Umbilical cord (tissue), 2 donors: ENCODE measurements around the gene ARL16. TPM values are rescaled to one million over a fixed set of nuclear protein-coding genes. Genes with fewer than 3 reads are reported as not detected.

ENCODE experiments used
- DNase-seq: peaks from one replicate; pipeline ENCODE4 v3.0.0-alpha.2; 2015; ENCODE audit warnings: low spot score
- total RNA-seq: library from RNA; depleted of rRNA; stranded (reverse); fragments of >200 nt; gene quantifications from one replicate; pipeline ENCODE4 v1.2.3, GENCODE V29; 2014; ENCODE audit warnings: low replicate concordance; ENCODE audit not compliant: insufficient read depth

The ARL16 gene
- total RNA-seq, 1 donor from 2014 or later: 21.2 TPM

DNA sequence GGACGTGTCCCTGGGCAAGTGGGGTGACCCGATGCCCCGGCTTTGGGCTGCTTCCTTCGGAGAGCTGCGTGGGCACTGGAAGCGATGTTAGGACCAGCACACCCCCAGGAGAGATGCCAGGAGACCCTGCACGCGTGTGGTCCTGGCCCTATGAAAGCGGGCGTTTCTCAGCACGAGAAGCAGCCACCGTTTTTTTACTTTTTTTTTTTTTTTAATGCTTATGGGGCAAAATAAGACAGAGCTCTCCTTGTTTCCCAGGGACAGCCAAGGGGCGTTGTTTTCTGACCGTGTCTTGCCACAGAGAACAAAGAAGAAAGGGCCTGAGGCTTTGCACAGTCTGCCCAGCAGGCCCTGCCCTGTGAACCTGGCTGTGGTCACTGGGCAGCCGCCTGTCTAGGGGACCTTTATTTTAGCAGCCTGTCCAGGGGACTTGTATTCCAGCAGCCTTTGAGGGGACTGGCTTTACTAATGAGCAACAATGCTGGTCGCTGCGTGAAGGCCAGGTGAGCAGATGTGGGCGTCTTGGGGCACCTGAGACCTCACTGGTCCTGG, 29.5 kb upstream of the ARL16 start:
- no peak for DNase-seq

DNA sequence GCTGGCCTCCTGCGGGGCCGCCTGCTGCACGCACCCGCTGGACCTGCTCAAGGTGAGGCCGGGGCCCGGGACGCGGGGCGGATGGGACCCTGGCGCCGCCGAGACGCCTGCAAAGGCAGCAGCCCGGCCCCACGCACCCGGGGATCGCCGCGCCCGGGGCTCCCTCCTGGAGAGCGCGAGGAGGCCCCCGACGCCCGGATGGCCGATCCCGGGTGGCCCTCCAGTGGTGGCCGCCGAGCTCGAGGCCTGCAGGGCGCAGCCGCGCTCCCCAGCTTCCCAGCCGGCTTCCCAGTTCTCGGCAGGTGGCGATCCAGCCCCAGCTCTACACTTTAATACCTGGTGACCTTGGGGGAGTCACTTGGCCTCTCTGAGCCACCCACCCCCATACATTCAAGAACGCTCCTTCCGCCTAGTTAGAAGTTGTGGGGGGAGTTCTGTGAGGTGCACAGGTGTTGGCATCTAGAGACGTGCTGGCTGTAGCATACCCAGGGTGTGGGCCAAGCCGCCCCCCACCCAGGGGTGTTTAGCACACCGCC, 28.9 kb upstream of the ARL16 start:
- no peak for DNase-seq

DNA sequence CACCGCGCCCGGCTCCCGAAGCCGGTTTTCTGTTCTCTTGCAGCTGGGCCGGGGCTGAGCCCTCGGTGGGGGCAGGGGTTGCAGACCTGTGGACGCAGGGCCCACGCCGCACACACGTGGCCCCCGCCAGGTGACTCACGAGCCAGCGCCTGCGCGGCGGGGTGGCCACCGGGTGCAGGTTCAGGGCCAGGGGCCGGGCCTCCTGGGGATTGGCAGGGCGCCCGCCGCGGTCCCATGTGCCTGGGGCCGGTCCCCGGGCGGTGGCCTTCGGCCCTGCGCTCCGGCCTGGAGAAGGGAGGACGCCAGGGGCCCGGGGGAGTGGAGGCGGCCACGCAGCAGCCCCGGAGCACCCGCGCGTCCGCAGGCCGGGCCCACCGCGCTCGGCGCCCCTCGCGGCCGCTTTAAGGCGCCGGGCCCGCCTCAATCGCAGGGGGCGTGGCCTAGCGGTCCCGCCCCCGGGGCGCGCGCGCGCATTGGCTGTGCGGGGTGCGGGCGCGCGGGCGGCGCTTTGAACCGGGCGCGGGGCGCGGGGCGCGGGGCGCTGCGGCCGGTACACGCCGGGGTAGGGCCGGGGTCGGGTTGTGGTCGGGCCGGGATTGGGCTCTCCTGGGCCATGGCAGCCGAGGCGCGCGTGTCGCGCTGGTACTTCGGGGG, 28.3 kb upstream of the ARL16 start, which contains the start of gene SLC25A10:
TSS of gene SLC25A10 (plus strand) at position 471 of the 654 bp plus-strand sequence. CDS start at position 614, 143 bp downstream.
- DNase-seq: peak; percentile 71

DNA sequence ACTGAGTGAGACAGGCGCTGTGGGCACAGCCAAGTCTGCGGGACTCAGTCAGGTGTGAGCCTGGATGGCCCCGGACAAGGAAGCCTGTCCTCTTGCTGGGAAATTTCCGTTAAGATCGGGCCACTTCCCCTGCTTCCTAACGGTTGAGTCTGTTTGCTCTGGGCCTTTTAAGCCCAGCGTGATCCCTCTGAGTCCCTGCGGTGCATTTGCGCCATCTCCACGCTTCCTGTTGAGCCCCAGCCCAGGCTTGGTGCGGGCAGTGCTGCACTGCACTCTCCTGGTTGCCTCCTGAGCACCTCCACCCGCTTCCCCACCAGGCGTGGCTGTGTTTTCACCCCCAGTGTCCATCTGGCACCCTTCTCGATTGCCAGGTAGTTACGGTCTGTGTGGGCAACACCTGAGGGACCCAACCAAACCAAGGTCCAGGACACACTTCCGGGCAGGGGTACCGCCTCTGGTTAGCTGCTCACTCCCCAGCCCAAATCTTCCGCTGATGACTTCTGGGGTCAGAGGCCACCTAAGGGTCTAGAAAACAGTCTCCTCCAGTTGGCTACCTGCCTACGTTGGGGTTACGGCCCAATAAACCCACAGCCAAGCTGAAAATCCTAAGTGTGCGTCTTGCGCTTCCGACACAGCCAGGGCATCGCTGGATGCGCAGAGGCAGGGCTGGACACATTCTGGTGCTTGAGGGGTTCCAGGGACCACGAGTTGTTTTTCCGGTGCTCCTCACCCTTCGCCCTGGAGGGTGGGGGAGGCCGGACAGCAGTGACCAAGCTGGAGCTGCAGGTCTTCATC, 27.1 kb upstream of the ARL16 start:
- DNase-seq: no peak

DNA sequence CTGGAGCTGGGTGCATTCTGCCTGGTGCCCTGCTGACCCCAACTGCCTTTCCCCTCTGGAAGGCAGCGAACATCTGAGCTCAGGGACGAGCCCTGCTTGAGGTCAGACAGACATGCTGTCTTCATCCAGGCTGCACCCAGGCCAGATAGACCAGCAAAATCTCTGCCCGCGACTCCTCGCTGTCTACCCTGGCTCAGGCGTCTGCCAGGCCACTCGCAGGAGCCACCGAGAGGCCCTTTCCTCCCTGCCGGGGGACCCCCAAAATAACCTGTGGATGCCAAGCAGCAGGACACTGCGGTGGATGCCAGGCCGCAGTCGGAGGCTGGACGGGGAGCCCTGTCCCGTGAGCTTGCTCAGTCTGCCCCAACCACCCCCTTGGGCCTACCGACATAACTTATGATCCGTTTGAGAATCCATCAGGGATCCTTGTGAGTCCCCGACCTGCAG, 25.2 kb upstream of the ARL16 start:
- DNase-seq: no peak

DNA sequence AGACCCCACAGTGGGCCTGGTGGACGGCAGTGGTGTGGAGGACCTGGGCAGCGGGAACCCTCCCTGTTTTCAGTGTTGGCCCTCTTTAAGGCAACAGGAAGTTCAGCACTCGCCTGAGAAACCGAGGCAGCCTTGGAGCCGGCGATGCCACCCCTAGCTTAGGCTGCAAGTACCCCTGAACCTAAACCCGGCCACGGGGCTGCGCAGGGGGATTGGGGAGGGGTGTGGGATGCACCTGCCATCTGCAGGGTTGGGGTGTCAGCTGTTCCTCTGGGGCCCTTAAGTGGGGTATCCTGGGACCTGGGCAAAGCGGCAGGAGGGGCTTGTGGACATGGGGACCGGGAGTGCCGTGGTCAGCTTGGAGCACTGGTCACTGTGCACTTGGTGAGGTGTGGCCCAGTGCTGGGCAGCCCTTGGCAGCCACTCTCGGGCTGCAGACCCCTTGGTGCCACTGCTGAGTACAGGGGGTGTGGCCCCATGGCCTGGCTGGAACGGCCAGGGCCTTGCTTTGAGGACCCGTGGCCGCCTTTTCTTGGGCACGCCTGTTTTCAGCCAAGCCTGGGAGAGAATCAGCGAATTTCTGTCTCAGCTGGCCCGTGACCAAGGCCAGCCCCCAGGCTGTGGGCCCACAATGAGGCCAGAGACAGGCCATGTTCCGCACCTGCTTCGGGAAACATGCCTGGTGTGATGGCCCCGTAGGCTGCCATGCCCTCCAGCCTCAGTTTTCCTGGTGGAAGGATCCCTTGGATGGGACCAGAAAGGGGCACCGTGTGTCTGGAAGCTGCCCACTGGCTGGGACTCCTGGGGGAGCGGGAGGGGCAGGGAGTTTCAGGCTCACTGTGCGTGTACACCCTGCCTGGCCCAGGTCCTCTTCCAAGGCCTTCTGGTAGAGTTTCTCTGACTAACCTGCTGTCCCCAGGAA, 24.4 kb upstream of the ARL16 start:
- no peak for DNase-seq

DNA sequence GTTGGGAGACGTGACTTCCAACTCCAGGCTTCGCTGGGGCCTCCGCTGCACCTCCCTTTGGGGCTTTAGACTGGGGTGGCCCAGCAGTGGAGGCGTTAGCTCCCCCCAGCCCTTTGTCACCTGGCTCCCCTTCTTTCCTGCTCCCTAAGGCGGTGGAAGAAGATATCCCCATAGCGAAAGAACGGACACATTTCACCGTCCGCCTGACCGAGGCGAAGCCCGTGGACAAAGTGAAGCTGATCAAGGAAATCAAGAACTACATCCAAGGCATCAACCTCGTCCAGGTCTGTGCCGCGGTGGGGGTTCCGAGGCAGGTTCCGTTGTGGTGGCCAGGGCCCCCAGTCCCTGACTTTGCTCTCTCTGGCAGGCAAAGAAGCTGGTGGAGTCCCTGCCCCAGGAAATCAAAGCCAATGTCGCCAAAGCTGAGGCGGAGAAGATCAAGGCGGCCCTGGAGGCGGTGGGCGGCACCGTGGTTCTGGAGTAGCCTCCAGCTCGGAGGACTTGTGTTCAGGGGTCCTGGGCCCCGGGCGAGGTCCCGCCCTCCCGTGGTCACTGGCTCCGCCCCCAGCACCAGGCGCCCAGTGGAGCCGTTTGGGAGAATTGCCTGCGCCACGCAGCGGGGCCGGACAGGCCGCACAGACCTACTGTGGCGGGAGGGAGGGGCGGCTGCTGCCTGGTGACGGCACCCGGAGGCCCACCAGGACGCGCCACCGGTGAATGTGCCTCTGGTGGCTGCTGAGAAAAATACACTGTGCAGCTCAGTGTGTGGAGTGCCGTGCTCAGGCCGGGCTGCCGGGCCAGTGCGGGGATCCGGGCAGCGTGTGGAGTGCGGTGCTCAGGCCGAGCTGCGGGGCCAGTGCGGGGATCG, 23.4 kb upstream of the ARL16 start:
- no peak for DNase-seq

DNA sequence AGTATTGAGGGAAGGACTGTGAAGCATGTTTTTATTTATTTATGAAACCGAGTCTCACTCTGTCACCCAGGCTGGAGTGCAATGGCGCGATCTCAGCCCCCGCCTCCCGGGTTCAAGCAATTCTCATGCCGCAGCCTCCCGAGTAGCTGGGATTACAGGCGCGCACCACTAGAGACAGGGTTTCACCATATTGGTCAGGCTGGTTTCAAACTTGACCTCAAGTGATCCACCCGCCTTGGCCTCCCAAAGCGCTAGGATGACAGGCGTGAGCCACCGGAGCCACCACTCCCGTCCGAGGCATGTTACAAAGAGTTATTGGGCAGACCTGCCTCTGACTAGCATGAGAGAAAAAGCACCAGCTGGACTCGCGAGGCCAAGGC, 22.6 kb upstream of the ARL16 start:
- DNase-seq: no peak

DNA sequence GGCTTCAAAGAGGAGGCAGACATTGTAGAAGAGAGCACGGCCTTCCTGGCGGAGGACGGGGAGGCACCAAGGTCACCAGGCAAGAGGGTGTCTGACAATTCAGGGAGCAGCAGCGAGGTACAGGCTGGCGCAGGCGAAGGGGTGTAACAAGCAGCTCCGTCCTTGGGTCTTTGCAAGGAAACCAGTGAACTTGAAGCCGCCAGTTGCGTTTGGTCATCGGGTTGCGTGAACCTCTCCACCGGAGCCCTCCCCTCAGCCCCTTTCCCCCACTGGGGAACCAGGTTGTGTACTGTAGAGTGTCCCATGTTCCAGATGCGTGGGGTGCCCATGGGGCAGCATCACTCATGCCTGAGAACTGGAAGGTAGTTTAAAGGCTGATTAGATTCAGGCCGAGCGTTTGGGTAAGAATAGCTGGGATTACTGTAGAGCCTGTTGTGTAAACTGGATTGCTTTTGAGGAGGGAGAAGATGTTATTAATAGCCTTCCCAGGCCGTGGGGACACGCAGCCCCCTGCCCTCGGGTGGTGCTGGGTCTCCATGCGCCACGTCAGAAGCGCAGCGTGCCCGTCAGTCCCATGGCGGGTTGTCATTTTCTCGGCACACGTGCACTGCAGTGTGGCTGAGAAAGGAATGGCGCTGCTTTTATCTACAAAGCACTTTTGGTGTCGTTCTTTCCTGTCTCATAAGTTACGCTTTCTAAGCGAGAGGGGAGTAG, 22.1 kb upstream of the ARL16 start:
- no peak for DNase-seq

DNA sequence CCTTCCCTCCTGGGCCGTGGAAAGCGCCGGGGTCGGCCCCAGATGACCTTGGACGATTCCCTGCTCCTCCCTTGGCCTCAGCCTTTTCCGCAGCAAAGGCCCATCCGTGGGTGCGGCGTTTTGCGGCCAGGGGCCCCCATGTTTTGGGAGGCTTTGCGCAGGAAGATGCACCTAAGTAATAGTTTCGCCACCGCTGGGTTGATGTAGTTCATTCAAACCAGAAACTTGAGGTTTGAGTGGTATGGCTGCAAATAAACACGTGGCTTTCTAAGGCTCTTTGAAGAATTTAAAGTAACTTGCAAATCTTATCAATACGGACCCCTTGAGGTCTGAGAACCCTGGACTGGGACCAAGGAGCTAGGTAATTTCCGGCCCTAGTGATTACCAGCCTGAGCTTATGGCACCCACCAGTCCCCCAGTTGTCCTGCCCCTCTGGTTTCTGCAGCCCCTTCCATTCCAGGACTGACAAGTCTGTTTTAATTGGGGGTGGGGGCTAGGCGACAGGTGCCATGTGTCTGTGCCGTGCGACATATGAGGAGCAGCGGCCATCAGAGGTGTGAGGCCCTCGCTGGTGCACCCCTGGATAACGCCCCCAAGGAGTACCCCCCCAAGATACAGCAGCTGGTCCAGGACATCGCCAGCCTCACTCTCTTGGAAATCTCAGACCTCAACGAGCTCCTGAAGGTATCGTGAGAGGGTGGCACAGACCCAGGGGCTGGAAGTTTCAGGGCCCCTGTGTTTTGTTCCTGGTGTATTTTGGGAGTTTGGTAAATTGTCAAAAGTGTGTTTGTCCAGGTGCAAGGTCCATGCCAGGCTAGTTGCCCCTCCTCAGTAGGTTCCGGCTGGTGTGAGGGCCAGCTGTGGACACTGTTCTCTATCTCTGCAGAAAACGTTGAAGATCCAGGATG, 20.4 kb upstream of the ARL16 start:
- no peak for DNase-seq

DNA sequence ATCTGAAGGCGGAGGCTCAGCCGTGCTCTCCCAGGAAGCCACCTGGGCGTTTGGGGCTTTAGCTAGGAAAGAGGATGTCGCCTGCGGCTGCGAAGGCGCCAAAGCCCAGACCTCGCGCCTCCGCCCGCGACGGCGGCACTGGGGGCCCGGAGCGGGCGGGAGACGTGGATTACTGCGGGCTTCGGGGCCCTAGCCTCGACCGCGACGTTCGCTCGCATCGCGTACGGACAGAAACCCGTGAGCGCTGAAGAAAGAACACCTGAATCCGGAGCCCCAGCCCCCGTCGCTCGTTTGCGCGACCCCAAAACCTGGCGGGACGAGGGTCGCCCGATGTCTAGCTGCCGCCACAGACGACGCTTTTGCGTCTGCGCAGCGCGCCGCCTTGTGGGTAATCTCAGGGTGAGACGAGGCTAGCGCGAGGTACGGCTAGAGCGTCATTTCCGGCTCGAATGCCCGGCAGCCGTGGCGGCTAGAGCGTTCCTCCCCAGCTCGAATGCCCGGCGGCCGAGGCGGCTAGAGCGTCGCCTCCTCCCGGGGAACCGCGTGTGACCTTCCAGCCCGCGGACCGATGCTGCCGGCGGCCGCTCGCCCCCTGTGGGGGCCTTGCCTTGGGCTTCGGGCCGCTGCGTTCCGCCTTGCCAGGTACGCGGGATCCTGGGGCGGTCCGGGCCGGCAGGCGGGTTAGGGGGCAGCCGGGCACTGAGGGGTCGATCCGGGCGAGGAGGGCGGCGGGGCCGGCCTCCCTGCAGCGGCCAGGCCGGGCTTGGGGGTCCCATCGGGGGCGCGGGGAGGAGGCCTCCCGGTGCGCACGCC, 19.5 kb upstream of the ARL16 start, which contains the start of gene MRPL12:
TSS of gene MRPL12 (plus strand) at position 434 of the 813 bp plus-strand sequence. CDS start at position 569, 135 bp downstream.
- peak; percentile 97 for DNase-seq

DNA sequence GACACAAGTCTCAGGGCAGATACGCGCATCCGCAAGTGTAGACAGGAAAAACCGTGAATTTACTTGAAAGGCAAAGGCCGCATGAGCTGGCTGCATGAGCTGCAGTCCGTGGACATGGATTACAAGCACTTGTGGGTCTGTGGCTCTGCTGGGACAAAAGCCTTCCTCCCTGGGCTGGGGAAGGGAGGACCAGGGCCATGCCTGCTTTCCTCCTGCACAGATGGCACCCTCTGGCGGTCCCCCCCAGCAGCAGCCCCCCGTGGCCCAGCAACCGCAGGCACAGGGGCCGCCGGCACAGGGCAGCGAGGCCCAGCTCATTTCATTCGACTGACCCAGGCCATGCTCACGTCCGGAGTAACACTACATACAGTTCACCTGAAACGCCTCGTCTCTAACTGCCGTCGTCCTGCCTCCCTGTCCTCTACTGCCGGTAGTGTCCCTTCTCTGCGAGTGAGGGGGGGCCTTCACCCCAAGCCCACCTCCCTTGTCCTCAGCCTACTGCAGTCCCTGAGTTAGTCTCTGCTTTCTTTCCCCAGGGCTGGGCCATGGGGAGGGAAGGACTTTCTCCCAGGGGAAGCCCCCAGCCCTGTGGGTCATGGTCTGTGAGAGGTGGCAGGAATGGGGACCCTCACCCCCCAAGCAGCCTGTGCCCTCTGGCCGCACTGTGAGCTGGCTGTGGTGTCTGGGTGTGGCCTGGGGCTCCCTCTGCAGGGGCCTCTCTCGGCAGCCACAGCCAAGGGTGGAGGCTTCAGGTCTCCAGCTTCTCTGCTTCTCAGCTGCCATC, 17.9 kb upstream of the ARL16 start:
- no peak for DNase-seq

DNA sequence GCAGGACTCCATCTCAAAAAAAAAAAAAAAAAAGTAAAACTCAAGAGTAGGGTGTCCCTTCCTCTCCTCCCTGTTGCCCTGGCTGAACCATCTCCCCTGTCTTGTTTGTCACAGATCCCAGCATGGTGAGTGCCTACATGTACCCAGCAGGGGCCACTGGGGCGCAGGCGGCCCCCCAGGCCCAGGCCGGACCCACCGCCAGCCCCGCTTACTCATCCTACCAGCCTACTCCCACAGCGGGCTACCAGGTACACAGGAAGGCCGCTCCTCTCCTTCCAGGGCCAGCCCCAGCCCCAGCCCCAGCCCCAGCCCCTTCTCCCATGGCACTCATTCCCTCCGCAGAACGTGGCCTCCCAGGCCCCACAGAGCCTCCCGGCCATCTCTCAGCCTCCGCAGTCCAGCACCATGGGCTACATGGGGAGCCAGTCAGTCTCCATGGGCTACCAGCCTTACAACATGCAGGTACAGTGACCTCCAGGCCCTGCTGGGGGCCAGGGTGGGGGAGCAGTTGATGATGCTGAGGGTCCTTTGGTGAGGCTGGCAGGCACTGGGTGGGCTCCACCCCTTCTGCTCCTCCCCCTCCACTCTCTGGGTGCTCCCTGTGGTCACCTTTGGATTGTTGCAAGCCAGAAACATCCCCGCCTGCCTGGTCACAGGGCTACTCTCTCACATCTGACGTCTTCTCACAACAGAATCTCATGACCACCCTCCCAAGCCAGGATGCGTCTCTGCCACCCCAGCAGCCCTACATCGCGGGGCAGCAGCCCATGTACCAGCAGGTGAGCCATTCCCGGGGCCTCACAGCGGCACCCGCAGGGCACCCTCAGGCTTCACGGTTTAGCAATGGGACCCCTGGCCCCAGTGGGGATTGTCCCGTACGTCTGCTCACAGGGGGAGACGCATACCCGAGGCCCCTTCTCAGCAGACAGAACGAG, 17.0 kb upstream of the ARL16 start:
- no peak for DNase-seq

DNA sequence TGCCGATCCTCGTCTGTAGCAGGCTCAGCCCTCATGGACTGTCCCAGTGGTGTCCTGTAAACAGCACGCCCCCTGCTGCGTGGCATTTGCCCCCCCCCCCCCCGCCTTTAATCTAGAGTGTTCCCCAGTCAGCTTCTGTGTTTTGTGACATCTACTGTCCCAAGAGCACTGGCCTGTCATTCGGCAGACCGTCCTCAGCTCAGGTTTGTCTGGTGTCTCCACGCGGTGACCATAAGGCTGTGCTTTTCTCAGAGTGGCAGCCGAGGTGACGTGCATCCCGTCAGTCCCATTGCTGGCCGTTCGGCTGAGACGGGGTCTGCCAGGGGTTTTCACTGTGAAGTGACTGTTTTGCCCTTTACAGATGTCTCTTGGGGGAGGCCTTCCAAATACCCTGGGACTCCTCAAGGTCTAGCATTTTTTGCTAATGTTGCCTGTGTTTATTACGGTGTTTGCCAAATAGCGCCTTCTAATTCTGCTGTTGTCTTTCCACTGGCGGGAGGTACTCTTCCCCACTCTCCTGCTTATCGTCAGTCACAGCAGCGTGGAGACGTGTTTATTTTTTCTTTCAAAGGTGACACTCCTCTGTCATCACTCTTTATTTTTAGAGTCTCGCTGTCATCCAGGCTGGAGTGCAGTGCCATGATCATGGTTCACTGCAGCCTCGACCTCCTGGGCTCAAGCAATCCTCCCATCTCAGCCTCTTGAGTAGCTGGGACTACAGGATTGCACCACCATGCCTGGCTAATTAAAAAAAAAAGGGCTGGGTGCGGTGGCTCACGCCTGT, 13.9 kb upstream of the ARL16 start:
- no peak for DNase-seq
